Measurements from ENCODE around the gene BRMS1.

The BRMS1 gene

DNA sequence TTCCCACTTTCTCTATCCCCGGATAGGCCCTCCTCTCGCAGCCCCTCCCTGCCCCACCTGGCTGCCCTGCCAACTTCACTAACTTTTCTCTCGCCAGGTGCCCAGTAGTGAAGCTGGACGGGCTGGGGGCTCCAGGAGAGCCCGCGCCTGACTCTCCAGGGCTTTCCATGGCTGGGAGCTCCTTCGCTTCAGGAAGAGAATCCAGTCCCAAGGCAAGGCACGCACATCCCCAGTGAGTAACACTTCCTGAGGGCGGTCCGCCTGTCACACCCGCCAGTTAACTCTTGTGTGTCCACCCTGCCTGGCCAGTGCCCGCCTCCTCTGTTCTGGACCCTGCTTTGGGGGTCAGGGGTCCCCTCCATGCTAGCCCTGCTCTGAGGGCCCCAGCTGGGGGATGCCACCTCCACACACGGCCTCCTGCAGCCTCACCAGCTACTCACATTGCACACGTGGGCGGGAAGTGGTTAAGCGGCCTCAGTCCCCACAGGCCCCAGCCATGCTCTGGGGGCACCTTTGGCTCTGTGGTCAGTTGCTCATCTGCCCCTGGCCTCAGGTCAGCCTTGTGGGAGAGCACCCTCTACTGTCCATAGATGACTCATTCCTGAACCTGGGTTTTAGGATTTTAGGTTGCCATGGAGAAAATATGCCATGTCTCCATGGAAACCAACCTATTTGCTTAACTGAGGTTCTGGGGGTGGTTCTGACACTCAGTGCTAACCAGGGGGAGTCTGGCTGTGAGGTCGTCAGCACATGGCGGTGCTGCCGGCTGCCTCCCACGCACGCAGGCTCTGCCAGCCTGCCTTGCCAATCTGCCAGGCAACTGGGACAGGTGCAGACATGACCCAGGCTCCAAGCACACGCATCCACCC is 8.4 kb downstream of the BRMS1 start, which contains the start of gene RIN1:
TSS of gene RIN1 (minus strand) at position 201 of the 869 bp plus-strand sequence. CDS start at position 169, 32 bp downstream.
- peak in 1 of 2 donors; percentile 57 for DNase-seq

DNA sequence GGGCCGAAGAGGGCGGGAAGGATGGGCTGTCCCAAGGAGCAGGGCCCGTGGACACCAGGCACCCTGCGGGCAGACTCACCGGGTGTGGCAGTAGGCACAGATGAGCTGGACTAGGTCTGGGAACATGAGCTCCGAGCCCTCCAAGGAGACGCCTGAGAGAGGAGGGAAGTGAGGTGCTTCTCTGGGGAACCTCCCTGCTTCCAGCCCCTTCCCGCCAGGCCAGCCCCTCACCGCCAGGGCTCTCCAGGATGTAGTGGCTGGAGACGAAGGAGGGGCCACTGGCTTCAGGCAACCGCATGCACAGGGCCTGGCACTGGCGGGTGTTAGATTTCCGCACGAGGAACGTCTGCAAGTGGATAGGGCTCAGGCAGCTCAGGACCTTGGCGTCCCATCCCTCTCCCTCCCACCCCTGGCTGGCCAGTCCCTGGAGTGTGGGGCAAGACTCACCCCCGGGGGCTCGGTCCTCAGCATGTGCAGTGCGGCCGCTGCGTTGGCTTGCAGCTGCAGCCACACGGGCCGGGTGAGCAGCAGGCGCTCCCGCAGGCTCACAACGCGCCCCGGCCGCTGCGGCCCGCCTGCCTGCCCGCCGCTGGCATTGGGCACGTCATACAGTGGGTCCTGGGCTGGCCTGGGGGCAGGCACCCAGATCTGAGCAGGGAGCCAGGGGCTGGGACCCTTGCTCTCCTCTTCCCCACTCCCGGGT is 9.2 kb downstream of the BRMS1 start:
- no peak for DNase-seq

DNA sequence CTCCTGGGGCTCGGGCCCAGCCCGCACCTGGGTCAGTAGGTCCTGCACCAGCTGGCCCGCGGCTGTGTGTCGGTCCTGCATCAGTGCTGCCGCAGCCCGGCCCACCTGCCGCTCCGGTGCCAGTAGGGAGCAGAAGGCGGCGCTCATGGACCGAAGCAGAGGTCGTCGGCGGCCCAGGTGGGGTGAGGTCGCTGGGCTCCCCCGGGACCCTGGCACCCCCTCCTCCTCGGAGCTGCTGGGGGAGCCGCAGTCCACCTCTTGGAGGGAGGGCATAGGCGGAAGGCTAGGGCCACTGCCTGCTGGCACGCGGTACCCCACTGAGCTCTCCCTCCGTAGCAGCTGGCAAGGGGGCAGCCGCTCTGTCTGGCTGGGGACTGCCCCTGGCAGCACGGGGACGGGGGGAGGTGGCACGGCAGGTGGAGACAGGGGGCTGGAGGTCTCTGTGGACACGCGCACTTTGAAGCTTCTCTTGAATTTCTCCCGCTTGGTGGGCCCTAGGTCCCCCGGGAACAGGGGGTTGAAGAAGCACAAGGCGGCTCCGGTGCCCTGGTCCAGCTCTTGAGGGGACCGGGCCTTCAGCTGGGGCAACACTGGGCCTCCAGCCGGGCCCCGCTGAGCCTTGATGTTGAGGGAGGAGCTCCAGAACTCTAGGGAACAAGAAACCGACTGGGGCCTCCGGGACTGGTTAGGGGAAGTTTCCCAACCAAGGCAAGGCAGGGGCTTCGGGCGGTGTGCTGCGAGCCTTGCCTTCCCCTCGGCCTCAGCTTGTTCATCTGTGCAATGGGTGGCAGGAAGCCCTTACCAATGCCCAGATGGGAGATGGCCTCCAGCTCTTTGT is 10.1 kb downstream of the BRMS1 start:
- no peak for DNase-seq

DNA sequence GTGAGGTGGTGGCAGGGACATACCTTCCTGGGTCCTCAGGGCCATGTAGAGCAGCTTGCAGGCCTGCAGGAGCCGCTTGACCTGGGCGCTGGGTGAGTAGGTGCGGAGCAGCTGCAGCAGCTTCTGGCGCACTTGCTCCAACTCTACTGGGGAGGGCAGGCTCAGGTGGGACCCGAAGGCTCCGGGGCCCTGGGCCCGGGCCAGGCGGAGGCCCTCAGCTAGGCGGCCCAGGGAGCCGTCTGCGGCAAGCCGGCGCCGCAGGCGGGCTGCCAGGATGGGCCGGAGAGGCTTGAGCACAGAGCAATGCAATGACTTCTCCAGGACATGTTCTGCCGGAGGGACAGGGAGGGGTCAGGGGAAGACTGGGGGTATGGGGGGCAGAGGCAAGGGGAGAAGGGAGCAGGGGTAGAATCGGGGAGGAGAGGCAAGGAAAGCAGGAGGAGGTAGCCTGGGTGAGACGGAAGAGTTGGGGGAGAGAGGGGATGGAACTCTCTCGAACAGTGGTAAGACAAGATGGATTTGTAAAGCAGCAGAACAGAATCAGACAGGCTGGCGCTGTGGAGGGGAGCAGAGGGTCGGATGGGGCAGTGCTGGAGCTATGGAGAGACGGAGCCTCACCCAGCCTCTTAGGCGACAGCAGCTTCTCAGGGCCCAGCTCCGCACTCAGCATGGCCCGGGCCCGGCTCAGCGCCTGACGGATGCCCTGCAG is 10.9 kb downstream of the BRMS1 start:
- no peak for DNase-seq

DNA sequence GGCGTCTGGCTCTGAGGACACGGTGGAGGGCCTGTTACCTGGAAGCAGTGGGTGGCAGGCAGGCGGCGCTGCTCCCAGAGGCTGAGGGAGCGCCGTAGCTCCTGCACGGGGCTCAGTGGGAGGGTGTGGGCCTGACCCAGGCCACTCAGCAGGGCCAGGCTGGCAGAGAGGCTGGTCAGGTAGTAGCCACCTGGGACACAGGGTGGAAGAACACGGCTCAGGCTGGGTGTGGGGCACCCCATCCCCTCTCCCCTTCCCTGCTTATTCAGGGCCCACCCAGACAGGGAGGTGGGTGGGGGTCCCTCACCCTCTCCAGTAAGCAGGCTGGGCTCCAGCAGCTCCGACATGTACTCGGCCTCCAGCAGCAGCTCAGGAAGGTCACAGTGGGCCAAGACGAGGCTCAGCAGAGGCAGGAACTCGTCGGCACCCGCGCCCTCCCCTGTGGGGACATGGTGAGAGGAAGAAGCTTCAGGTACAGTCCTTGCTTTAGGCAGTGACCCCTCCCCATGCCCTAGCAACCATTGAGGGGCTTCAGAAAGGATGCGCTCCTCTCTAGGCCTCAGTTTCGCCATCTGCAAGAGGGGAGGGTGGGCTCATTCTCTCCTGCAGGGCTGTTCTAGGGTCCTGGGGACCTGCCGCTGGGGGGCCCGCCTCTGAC is 11.6 kb downstream of the BRMS1 start:
- no peak for DNase-seq

DNA sequence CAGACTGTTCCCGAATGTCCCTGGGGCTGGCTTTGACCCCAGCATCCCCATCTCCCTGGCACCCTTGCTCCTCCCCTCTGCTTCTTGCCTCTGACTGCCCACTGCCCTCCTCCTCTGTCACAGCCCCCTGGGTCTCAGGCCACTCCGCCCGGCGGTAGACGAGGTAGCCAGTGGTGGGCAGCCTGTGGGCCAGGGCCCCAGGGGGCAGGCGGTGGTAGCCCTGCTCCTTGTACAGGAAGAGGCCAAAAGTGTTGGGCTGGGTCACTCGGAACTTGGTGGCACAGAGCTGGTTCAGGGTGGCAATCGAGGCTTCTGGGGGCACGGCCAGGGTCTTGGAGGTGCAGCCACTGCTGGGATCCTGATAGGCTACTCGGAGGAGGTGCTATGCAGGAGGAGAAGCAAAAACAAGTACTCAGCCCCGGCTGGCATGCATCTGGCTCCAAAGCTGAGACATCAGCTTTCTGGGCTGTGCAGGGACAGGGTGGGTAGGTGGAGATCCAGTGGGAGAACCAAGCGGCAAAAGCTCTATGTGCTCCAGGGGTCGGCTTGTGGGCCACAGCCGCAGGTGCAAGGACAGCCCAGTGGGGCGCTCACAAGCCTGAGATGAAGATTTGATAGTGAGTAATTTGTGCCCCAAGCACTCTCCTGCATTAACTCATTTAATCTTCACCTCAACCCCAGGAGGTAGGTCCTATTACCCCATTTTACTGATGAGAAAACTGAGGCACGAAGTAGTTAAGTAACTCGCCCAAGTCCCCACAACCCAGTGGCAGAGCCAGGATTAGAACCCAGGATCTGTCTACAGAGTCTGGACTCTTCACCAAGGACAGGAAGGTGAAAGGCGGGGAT is 12.3 kb downstream of the BRMS1 start:
- DNase-seq, result no peak

DNA sequence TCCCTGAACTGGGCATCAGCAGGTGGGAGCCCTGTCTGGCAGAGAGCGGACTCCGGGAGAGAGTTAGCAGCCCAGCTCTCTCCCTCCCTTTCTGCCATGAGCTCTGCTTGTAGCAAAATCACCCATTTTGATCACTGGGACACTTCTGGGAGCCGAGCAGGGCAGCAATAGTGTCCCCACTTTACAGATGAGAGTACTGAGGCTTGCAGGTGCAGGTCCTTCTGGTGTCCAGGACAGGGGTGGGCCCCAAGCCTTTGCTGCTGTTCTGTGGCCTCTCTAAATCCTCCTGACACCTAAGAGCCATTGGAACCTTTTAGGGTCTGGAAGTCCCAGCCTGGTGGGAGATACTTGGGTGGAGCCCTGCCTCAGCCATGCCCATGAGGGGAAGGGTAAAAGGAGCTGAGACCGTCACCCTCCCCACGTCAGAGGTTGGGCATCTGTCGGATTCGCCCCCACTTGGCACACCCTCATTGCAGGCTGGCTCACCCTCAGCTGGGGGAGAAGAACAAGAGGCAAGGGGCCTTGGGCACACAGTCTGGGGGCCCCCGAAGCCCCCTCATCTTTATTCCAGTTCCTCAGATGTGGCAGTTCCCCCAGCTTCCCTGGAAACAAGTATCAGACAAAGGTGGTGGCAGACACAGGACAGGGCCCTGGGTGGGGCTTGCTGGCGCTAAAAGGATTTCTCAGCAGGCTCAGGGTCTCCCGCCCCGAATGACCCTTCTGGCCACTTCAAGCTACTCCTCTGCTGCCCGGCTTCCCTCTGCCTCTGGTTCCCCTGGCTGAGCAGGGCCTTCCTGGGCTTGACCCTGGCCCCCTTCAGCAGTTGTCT is 13.1 kb downstream of the BRMS1 start:
- DNase-seq, result no peak

DNA sequence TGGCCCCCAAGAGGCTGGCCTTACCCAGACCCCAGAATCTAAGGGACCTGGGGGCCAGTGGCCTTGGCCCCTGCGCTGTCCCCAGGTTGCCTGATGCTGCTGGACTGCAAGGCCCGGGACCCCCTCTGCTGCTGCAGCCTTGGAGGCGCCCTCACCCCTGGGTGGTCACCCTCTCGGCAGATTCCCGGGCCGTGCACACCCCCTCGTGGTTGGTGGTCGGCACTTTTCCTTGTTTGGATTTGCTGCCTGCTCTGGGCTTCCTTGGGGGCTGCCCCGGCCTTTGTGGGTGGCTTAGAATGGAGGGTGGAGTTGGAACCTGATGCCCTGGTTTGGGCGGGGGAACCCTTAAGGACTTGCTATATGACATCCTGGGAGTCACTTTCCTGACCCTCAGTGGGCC is 14.0 kb downstream of the BRMS1 start:
- DNase-seq, result no peak

DNA sequence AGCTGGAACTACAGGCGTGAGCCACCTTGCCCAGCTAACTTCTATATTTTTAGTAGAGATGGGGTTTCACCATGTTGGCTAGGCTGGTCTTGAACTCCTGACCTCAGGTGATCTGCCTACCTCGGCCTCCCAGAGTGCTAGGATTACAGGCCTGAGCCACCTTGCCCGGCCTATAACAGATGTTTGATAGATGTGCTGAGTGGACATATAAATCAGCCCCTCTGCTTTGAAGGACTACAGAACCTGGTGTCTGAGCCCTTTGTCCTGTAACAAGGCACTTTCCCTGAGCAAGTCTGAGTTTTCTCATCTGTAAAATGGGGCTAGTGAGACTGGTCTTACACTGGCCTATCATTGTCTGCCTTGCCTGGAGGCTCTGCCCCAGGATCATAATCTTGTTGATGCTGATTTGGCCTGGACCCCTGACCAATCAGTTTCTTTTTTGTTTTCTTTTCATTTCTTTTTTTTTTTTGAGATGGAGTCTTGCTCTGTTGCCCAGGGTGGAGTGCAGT is 15.7 kb downstream of the BRMS1 start:
- no peak for DNase-seq

DNA sequence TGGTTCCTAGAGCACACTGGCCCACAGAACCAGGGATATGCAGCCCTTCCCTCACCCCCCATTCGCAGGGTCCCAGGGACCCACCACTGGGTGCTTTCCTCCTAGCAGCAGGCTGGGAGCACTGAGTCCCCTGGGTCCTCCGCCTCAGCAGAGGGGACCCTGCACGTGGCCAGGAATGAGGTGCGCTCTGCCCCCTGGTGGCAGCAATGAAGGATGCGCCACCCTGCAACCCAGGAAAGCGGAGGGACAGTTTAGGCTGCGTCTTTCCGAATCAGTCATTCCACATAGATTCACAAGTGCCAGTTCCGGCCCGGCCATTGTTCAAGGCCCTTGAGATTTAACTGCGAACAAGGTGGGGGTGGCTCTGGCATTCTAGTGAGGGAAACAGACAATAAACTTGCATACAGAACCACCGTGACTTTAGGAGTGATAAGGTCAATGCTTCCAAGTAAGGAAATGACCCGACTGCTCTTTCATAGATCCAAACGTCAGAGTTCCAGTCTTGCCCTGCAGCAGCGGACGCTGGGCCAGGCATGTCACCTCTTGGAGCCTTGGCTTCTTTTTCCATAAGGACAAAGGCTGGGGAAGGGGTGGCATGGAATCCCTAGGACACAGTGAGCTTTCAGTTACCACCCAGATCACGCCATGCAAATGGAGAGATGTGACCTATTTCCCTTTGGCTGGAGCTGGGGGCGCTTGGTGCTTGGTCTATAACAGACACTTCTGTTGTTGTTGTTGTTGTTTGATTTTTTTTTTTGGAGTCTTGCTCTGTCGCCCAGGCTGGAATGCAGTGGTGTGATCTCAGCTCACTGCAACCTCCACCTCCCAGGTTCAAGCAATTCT is 16.4 kb downstream of the BRMS1 start:
- peak; percentile 73 to 77 for DNase-seq

DNA sequence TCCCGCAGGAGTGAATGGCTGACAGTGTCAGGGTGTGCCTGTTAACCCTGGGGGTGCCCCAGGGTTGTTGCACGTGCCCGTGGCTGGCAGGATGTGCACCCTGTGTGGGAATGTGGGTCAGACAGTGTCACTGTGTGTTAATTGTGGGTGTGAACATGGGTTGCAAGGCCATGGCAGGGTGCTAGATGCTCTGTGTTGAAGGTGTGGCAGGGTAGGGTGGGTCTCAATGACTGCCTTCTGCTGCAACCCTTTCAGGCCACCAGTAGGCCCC is 16.9 kb downstream of the BRMS1 start:
- DNase-seq, result no peak

DNA sequence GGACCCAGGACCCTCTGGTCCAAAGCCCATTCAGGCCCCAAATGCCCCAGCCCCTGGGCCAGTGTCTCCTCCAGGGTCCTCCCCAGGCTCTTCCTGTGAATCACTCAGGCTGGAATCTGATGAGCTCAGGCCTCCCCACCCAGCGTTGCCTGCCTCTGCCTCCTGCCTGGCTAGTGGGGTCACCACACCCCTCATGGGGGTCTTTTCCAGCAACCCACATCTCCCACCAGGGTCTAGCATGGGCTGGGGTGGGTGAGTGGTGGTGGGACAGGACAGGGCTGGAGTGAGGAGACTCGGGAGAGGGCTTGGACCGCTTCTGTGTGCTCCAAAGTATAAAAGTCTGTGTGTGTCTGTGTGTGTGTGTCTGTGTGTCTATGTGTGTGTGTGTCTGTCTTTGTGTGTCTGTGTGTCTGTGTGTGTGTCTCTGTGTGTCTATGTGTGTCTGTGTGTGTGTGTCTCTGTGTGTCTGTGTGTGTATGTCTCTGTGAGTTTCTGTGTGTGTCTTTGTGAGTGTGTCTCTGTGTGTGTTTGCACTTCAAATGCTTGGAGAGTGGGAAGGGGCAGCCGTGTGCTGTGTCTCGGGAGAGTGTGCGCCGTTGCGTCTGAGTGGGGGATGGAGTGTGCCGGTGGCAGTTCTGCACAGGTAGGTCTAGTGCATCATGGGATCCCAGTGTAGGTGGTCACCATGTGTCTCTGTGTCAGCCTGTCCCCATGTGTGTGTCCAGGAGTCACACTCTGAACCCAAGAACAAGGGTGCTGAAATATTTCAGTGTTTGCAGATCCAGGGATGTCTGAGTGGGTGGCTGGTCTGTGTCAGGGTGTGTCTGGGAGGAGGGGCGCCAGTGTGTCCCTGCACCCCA is 17.5 kb downstream of the BRMS1 start:
- no peak for DNase-seq

DNA sequence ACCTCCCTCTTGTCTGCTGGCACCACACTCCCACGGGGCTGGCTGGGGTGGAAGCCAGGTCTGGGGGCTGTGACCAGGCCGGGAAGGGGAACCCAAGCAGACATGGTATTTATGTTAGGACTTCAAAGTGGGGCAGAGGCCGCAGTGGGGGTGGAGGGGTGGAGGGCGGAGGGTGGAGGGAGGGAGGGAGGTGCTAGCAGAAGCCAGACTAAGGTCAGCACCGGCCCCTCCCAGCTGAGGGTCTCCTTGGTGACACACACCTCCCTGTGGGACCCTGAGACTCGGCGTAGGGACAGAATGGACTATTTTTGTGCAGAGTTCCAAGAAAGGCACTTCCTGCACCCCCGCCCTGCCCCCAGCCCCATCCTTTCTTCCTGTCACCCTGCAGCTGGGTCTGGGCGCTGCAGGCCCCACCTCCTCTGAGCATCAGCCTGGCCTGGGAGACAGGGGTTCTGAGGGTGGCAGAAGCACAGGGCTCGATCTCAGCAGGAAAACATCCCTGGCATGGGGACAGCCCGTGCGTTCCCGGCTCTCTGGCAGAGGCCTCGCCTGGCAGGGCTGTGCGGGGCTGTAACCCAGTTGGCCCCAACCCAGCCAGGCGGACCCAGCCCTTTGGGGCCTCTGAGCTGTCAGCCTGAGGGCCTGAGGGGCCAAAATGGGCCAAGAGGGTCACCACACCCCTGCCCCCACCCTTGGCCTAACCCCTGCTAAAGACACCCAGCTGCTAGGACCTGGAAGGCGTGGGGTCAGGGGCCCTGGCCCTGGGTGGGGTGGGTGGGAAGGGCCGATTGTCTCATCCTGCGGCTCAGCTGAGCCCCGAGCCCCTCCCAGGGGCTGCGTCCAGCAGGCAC is 18.4 kb downstream of the BRMS1 start:
- no peak for DNase-seq

DNA sequence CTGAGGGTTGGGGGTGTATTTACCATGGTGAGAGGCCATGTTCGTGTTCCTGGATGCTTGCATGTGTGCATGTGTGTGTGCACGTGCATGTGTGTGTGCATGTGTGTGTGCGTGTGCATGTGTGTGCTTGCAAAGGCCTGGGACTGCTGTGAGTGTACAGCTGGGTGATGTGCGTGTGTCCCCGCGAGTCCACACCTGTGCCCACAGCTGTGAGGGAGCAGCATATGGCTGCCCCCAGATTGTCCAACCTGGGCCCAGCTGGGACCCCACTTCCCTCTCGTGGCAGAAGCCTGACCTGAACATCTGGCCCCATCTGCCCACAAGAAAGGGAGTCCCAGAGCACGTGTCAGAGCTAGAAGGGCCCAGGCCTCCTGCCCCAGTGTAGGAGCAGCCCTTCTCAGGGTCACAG is 19.6 kb downstream of the BRMS1 start:
- no peak for DNase-seq

DNA sequence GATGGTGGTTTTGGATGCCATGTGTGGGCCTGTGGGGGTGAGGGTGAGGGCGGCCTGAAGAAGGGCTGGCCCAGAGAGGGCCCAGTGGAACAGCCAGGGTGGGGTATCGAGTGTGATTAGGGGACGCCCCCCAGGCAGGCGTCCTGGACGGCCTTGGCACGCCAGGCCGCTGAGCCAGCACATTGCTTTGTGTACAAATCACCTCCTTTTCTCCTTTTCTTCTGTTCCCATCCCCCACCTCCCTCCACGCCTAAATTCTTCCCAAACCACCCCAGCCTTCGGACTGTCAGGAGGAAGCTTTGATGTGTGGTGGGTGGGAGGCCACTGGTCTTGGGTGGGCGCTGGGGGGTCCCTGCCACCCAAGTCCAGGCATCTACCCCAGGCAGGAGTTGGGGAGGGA is 20.2 kb downstream of the BRMS1 start:
- DNase-seq, result no peak

DNA sequence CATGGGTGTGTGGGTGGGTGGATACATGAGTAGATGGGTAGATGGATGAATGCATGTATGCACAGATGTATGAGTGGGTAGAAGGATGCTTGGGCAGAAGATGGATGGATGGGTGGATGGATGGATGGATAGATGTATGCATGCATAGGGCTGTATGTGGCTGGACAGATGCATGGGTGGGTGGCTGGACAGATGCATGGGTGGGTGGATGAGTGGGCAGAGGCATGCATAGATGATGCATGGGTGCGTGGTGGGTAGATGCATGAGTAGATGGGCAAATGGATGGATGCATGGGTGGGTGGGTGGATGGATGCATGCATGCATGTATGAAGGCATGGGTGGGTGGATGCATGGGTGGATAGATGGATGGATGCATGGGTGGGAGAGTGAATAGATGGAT is 21.2 kb downstream of the BRMS1 start:
- DNase-seq, result no peak

DNA sequence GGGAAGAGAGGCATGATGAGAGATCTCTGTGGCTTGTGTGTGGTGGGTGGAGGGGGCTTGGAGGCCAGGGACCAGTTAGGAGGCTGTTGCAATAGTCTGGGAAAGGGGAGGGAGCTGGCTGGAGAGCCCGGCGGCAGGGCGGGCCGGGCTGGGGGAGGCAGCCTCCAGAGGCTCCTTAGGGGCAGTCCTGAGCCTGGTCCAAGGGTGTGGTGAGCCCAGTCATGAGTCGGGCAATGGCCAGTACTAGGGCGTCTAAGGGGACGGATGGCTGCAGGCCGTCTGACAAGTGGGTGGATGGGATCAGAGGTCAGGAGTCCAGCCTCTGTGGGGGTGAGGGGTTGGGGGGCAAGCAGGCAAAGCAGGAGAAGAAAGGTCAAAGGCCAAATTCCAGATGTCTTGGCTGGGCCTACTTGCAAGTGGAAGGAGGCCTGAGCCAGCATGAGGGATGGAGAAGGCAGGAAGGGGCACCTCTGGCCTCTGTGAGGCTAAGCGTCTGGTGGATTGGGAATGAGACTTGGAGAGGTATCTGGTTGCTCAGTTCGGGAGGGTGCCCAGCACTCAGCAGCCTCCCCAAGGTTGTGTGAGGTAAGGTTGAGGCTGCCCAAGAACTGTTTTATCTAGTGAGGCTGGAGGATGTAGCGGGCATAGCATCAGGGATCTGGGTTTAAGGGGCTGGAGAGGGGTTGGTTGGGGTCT is 22.0 kb downstream of the BRMS1 start:
- no peak for DNase-seq
